Panc1 (cell line): ENCODE data around the gene ATP2B2. TPM values are rescaled to one million over a fixed set of nuclear protein-coding genes. Genes with fewer than 3 reads are reported as not detected.

Source experiments
- ATAC-seq: fragments of 200-7000 bp; cut with Tn5 transposase; 2 replicates; pipeline ENCODE4 v1.9.1; 2020; ENCODE audit warnings: mild to moderate bottlenecking, moderate library complexity
- BruUV-seq: library from RNA; stranded (reverse); fragments of 400-500 nt; replicated peaks from 2 replicates; lab custom pipeline; 2021; lab: Mats Ljungman, UMichigan
- CTCF ChIA-PET: fragments of 300-600 bp; sonication (Branson Sonifier 250); formaldehyde crosslinking; loops from one replicate; lab custom pipeline; 2022; ENCODE audit warnings: antibody characterized with exemption; lab: Charles Lee
- POLR2A ChIA-PET: fragments of 300-600 bp; sonication (Branson Sonifier 250); formaldehyde crosslinking; loops from one replicate; lab custom pipeline; 2022; ENCODE audit warnings: antibody characterized with exemption; lab: Charles Lee
- DNase-seq: peaks from one replicate; pipeline ENCODE4 v3.0.0-alpha.2; 2010; ENCODE audit warnings: low read depth, low spot score
- H3K27ac ChIP-seq: 2 replicates; pipeline ENCODE4 v1.5.1; 2011; ENCODE audit warnings: mild to moderate bottlenecking, low read length, inconsistent platforms
- H3K27me3 ChIP-seq: fragments of 200-500 bp; sonication (Bioruptor generic); 2 replicates; pipeline ENCODE4 v1.6.0; 2014; ENCODE audit warnings: low read length, inconsistent platforms; ENCODE audit not compliant: control insufficient read depth, insufficient read depth
- H3K36me3 ChIP-seq: fragments of 200-500 bp; sonication (Bioruptor generic); 2 replicates; pipeline ENCODE4 v1.5.1; 2014; ENCODE audit warnings: inconsistent platforms, mild to moderate bottlenecking, low read length, moderate library complexity; ENCODE audit not compliant: control insufficient read depth, insufficient read depth
- H3K4me1 ChIP-seq: 2 replicates; pipeline ENCODE4 v1.5.1; 2011; ENCODE audit warnings: inconsistent platforms, mild to moderate bottlenecking, low read length, moderate library complexity; ENCODE audit not compliant: control insufficient read depth, insufficient read depth
- H3K4me3 ChIP-seq, 2 experiments: 2 replicates each; pipeline ENCODE4 v1.5.1; 2011 to 2012; ENCODE audit warnings: low read depth in 2 of 2, low read length in 2 of 2, mild to moderate bottlenecking in 2 of 2, inconsistent platforms in 1 of 2, moderate library complexity in 1 of 2
- H3K9me3 ChIP-seq: fragments of 200-500 bp; sonication (Bioruptor generic); 2 replicates; pipeline ENCODE4 v1.5.1; 2014; ENCODE audit warnings: low read depth, mild to moderate bottlenecking, inconsistent platforms, low read length, moderate library complexity; ENCODE audit not compliant: control insufficient read depth, insufficient read depth
- POLR2AphosphoS5 ChIP-seq: IDR thresholded peaks from 2 replicates; pipeline ENCODE4 v1.6.1; 2012; ENCODE audit warnings: mild to moderate bottlenecking, low read depth, low read length, moderate library complexity
- SIN3A ChIP-seq: IDR thresholded peaks from 2 replicates; pipeline ENCODE4 v1.6.1; 2012; ENCODE audit warnings: low read depth, mild to moderate bottlenecking, low read length, moderate library complexity, borderline replicate concordance; ENCODE audit not compliant: insufficient read depth
- TCF7L2 ChIP-seq: IDR thresholded peaks from 2 replicates; pipeline ENCODE4 v1.6.1; 2011; ENCODE audit warnings: mild to moderate bottlenecking, low read depth, low read length, inconsistent platforms
- in situ Hi-C: cut with HindIII; loops from 2 replicates; pipeline ENCODE4 v1.10.0; 2016; ENCODE audit warnings: low sequenced_read_pairs, low pct_unique_long_range_greater_than_20kb
- intact Hi-C: fragments of 100-400 bp; cut with micrococcal nuclease; formaldehyde crosslinking; loops from one replicate; pipeline ENCODE4 v1.10.0; 2022; ENCODE audit not compliant: unreplicated experiment
- total RNA-seq: library from RNA; stranded (reverse); gene quantifications from one replicate; pipeline ENCODE4 v1.2.1, GENCODE V29; 2021; ENCODE audit not compliant: unreplicated experiment
- TF ChIP-seq, protein P1 (sequence below): fragments of 450-650 bp; IDR thresholded peaks from 2 replicates; pipeline ENCODE4 v1.5.1; 2017; ENCODE audit warnings: mild to moderate bottlenecking
- TF ChIP-seq, protein P2 (sequence below), 2 experiments: IDR thresholded peaks; 2 replicates each; pipeline ENCODE4 v1.6.1; 2011 to 2012; ENCODE audit warnings: low read depth in 2 of 2, control low read depth in 1 of 2, low read length in 1 of 2, mild to moderate bottlenecking in 1 of 2, moderate library complexity in 1 of 2; ENCODE audit not compliant: insufficient read depth in 1 of 2

The ATP2B2 gene
- total RNA-seq, 1 experiment from 2014 or later, result not detected

- ChIA-PET CTCF (no interaction called here), POLR2A (no interaction called here)
- DNase-seq (no peak), ATAC-seq (no peak)
- no peaks in the 10 kb centered on the region for H3K27me3 ChIP-seq
- no peaks in the 10 kb centered on the region for H3K9me3 ChIP-seq
- intact Hi-C loops, result no loop called here
- in situ Hi-C loops, result no loop called here
- no peak overlapping the region for H3K4me3 ChIP-seq
- BruUV-seq, result no TSS peak
- no peak for TF ChIP-seq POLR2AphosphoS5
- H3K27ac ChIP-seq, result no peak overlapping the region
- no peaks in the 10 kb centered on the region; the same call in 1 of the 2 replicates for H3K4me1 ChIP-seq
- H3K36me3 ChIP-seq, result no peaks in the 10 kb centered on the region
These were observed 151.6 kb downstream of the ATP2B2 start for GRCh38 chr3:10353661-10354360.

DNA sequence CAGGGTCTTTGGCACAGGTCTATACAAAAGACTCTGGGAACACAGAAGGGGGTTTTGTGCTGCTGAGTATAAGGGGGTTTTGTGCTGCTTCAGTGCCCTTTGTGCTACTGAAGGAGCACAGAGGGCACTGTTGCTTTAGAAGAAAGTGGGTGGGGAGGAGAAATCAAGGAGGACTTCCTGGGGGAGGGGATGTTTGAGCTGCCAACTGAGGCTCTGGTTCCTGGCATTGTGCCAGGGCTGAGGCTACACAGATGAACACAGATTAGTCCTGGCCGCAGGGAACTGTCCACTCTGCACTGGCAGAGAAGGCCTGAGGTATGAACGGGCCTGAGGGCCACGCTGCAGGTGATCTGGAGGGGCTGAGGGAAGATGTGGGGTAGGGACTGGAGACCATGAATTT is 152.2 kb downstream of the ATP2B2 start:
- DNase-seq (no peak), ATAC-seq (no peak)
- intact Hi-C loops (no loop called here), in situ Hi-C loops (no loop called here)
- no peaks in the 10 kb centered on the region for H3K27me3 ChIP-seq
- H3K9me3 ChIP-seq, result no peaks in the 10 kb centered on the region
- no peaks in the 10 kb centered on the region; the same call in 1 of the 2 replicates for H3K4me1 ChIP-seq
- BruUV-seq, result no TSS peak
- no peak overlapping the region for H3K4me3 ChIP-seq
- ChIA-PET CTCF (no interaction called here), POLR2A (no interaction called here)
- TF ChIP-seq POLR2AphosphoS5 (no peak), TCF7L2 (no peak), SIN3A (no peak)
- TF ChIP-seq, protein P1, sequence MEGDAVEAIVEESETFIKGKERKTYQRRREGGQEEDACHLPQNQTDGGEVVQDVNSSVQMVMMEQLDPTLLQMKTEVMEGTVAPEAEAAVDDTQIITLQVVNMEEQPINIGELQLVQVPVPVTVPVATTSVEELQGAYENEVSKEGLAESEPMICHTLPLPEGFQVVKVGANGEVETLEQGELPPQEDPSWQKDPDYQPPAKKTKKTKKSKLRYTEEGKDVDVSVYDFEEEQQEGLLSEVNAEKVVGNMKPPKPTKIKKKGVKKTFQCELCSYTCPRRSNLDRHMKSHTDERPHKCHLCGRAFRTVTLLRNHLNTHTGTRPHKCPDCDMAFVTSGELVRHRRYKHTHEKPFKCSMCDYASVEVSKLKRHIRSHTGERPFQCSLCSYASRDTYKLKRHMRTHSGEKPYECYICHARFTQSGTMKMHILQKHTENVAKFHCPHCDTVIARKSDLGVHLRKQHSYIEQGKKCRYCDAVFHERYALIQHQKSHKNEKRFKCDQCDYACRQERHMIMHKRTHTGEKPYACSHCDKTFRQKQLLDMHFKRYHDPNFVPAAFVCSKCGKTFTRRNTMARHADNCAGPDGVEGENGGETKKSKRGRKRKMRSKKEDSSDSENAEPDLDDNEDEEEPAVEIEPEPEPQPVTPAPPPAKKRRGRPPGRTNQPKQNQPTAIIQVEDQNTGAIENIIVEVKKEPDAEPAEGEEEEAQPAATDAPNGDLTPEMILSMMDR, result no peak
- TF ChIP-seq, protein P2, sequence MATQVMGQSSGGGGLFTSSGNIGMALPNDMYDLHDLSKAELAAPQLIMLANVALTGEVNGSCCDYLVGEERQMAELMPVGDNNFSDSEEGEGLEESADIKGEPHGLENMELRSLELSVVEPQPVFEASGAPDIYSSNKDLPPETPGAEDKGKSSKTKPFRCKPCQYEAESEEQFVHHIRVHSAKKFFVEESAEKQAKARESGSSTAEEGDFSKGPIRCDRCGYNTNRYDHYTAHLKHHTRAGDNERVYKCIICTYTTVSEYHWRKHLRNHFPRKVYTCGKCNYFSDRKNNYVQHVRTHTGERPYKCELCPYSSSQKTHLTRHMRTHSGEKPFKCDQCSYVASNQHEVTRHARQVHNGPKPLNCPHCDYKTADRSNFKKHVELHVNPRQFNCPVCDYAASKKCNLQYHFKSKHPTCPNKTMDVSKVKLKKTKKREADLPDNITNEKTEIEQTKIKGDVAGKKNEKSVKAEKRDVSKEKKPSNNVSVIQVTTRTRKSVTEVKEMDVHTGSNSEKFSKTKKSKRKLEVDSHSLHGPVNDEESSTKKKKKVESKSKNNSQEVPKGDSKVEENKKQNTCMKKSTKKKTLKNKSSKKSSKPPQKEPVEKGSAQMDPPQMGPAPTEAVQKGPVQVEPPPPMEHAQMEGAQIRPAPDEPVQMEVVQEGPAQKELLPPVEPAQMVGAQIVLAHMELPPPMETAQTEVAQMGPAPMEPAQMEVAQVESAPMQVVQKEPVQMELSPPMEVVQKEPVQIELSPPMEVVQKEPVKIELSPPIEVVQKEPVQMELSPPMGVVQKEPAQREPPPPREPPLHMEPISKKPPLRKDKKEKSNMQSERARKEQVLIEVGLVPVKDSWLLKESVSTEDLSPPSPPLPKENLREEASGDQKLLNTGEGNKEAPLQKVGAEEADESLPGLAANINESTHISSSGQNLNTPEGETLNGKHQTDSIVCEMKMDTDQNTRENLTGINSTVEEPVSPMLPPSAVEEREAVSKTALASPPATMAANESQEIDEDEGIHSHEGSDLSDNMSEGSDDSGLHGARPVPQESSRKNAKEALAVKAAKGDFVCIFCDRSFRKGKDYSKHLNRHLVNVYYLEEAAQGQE (IDR thresholded peaks at IDR 0.05; ENCODE audit: insufficient read depth in 1 of 2, low read depth in 2 of 2, low read length in 1 of 2), result no peak
- no peaks in the 10 kb centered on the region for H3K36me3 ChIP-seq
- no peak overlapping the region for H3K27ac ChIP-seq
